K562 (cell line): ENCODE results near the gene GTPBP1. TPM values are rescaled to one million over a fixed set of nuclear protein-coding genes. Genes with fewer than 3 reads are reported as not detected.

Source experiments
- BACH1 ChIP-seq: fragments of 200-800 bp; sonication (Bioruptor generic); IDR thresholded peaks from 2 replicates; pipeline ENCODE4 v1.6.1; 2016; ENCODE audit warnings: missing genetic modification characterization, missing compliant biosample characterization
- BCOR ChIP-seq: fragments of 450-650 bp; IDR thresholded peaks from 2 replicates; pipeline ENCODE4 v1.6.1; 2016
- CEBPG ChIP-seq, 3 experiments: fragments of 200-800 bp in 1 of 3; sonication (Bioruptor generic) in 1 of 3; sonication (generic) in 1 of 3; formaldehyde crosslinking in 1 of 3; IDR thresholded peaks in 2 of 3; conservative IDR thresholded peaks in 1 of 3; 2 replicates each; pipeline versions ENCODE4 v1.6.1 to v1.8.0; 2016 to 2022; ENCODE audit warnings: missing compliant biosample characterization in 2 of 3, missing genetic modification characterization in 2 of 3, mild to moderate bottlenecking in 1 of 3, missing genetic modification reagents in 1 of 3
- COPS2 ChIP-seq: fragments of 450-650 bp; conservative IDR thresholded peaks from 2 replicates; pipeline ENCODE4 v1.6.1; 2016; ENCODE audit warnings: mild to moderate bottlenecking, moderate library complexity
- FOXJ2 ChIP-seq: fragments of 200-800 bp; sonication (Bioruptor generic); IDR thresholded peaks from 2 replicates; pipeline ENCODE4 v1.6.1; 2016; ENCODE audit warnings: missing genetic modification characterization, missing compliant biosample characterization
- GABPB1 ChIP-seq: sonication (generic); formaldehyde crosslinking; IDR thresholded peaks from 2 replicates; pipeline ENCODE4 v1.8.0; 2022; ENCODE audit warnings: mild to moderate bottlenecking, missing genetic modification reagents
- GTF2A2 ChIP-seq: IDR thresholded peaks from 2 replicates; pipeline ENCODE4 v1.6.1; 2016; ENCODE audit warnings: mild to moderate bottlenecking, missing genetic modification characterization, missing compliant biosample characterization
- MITF ChIP-seq: IDR thresholded peaks from 2 replicates; pipeline ENCODE4 v1.6.1; 2014; ENCODE audit warnings: antibody characterized with exemption
- POLR2A ChIP-seq: fragments of 450-650 bp; conservative IDR thresholded peaks from 2 replicates; pipeline ENCODE4 v1.6.1; 2016
- SRF ChIP-seq, 2 experiments: fragments of 250-450, 450-650 bp in 1 of 2; sonication (Bioruptor Pico) in 1 of 2; sonication (generic) in 1 of 2; formaldehyde crosslinking; IDR thresholded peaks; 2 replicates each; pipeline versions ENCODE4 v1.5.0 to v1.5.1; 2020 to 2022; ENCODE audit warnings: mild to moderate bottlenecking in 1 of 2, missing genetic modification reagents in 1 of 2
- SRSF9 ChIP-seq: fragments of 200-400 bp; formaldehyde crosslinking; IDR thresholded peaks from 2 replicates; pipeline ENCODE4 v1.6.1; 2017; ENCODE audit warnings: low read depth, low read length, borderline replicate concordance
- ZBTB49 ChIP-seq: sonication (generic); formaldehyde crosslinking; IDR thresholded peaks from 2 replicates; pipeline ENCODE4 v1.8.0; 2022; ENCODE audit warnings: missing genetic modification reagents, mild to moderate bottlenecking, borderline replicate concordance
- ZC3H11A ChIP-seq: IDR thresholded peaks from 2 replicates; pipeline ENCODE4 v1.6.1; 2012; ENCODE audit warnings: low read depth, low read length, improper control_type of control experiment
- ZEB2 ChIP-seq: fragments of 450-650 bp; IDR thresholded peaks from 2 replicates; pipeline ENCODE4 v1.6.1; 2016
- ZFPM2 ChIP-seq: fragments of 250-450 bp; sonication (Bioruptor Pico); IDR thresholded peaks from 2 replicates; pipeline ENCODE4 v1.5.1; 2022; ENCODE audit warnings: mild to moderate bottlenecking
- ZFX ChIP-seq: sonication (generic); formaldehyde crosslinking; IDR thresholded peaks from 2 replicates; pipeline ENCODE4 v1.8.0; 2022; ENCODE audit warnings: mild to moderate bottlenecking, missing genetic modification reagents, moderate library complexity
- ZNF436 ChIP-seq: fragments of 250-450, 450-650 bp; sonication (Bioruptor Pico); formaldehyde crosslinking; IDR thresholded peaks from 2 replicates; pipeline ENCODE4 v1.7.0; 2020; ENCODE audit warnings: mild to moderate bottlenecking
- ZNF644 ChIP-seq: fragments of 200-800 bp; sonication (Bioruptor generic); IDR thresholded peaks from 2 replicates; pipeline ENCODE4 v1.6.1; 2016; ENCODE audit warnings: low read depth, missing genetic modification characterization, missing compliant biosample characterization
- ZNF830 ChIP-seq: fragments of 250-450 bp; sonication (Bioruptor Pico); IDR thresholded peaks from 2 replicates; pipeline ENCODE4 v1.5.0; 2021; ENCODE audit warnings: mild to moderate bottlenecking
- polyA plus RNA-seq, 8 experiments: library from polyadenylated mRNA; depleted of rRNA in 4 of 8; stranded (reverse) in 5 of 8; unstranded in 3 of 8; fragments of >200 nt; fragmentation: Nextera tagmentation in 2 of 8; fragmentation: Illumina TruSeq in 1 of 8; extraction: Ambion mirVana in 2 of 8; extraction: Trizol in 1 of 8; gene quantifications; 2 replicates each; pipeline versions ENCODE4 v1.2.1 to v1.2.3, GENCODE V29; 2011 to 2014; ENCODE audit warnings: inconsistent platforms in 1 of 8, missing spikeins in 1 of 8
- total RNA-seq, 7 experiments: library from RNA; depleted of rRNA in 6 of 7; stranded (reverse); fragments of >200 nt in 6 of 7; fragmentation: Illumina TruSeq in 2 of 7; extraction: Trizol in 2 of 7; gene quantifications; 2 replicates each; pipeline versions ENCODE4 v1.2.1 to v1.2.3, GENCODE V29; 2011 to 2021; ENCODE audit warnings: low replicate concordance in 1 of 7
- TF ChIP-seq, protein P1 (sequence below): sonication (generic); formaldehyde crosslinking; IDR thresholded peaks from 2 replicates; pipeline ENCODE4 v1.8.0; 2022; ENCODE audit warnings: missing genetic modification reagents, mild to moderate bottlenecking, borderline replicate concordance
- TF ChIP-seq, protein P2 (sequence below): fragments of 250-450 bp; sonication (Bioruptor Pico); IDR thresholded peaks from 2 replicates; pipeline ENCODE4 v1.8.0; 2021; ENCODE audit warnings: mild to moderate bottlenecking, moderate library complexity
- TF ChIP-seq, protein P3 (sequence below): fragments of 250-450 bp; sonication (Bioruptor Pico); IDR thresholded peaks from 2 replicates; pipeline ENCODE4 v1.4.0; 2020; ENCODE audit warnings: mild to moderate bottlenecking

Gene GTPBP1
- total and polyA plus RNA-seq, 9 of the 15 experiments (the other 6 are each of a cell fraction or from before 2014, with no cell fraction given): 0.83 to 53.2 (median 23.3) TPM

GRCh38 chr22:38755911-38756532 lies 50.3 kb downstream of the GTPBP1 start, which contains the start of gene SUN2 (continued):
- TF ChIP-seq ZBTB49 (no peak), ZC3H11A (no peak), ZNF830 (no peak), ZFX (CRISPR knock-in tag) (peak; percentile 66), COPS2 (no peak), POLR2A (peak; percentile 64), ZEB2 (no peak), CEBPG (CRISPR knock-in tag; IDR thresholded peaks at IDR 0.05) (no peak; the same call in 1 of the 2 replicates), CEBPG (tag; conservative IDR thresholded peaks at IDR 0.05 in 1 of 2, IDR thresholded peaks at IDR 0.05 in 1 of 2) (peak in 1 of 2 experiments; percentile 36; a peak in 2 of 4 replicates), ZNF644 (0 out of 2 replicates have a peak, but pooled peaks have one; percentile 27), ZNF436 (CRISPR knock-in tag) (no peak), SRF (CRISPR knock-in tag; IDR thresholded peaks at IDR 0.05) (no peak), BACH1 (tag) (no peak), FOXJ2 (no peak), MITF (no peak), ZFPM2 (CRISPR knock-in tag) (no peak), GTF2A2 (tag) (no peak), GABPB1 (CRISPR knock-in tag) (no peak), SRSF9 (no peak), BCOR (no peak)
- TF ChIP-seq, protein P1, sequence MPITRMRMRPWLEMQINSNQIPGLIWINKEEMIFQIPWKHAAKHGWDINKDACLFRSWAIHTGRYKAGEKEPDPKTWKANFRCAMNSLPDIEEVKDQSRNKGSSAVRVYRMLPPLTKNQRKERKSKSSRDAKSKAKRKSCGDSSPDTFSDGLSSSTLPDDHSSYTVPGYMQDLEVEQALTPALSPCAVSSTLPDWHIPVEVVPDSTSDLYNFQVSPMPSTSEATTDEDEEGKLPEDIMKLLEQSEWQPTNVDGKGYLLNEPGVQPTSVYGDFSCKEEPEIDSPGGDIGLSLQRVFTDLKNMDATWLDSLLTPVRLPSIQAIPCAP (CRISPR knock-in tag): no peak
- TF ChIP-seq, protein P2, sequence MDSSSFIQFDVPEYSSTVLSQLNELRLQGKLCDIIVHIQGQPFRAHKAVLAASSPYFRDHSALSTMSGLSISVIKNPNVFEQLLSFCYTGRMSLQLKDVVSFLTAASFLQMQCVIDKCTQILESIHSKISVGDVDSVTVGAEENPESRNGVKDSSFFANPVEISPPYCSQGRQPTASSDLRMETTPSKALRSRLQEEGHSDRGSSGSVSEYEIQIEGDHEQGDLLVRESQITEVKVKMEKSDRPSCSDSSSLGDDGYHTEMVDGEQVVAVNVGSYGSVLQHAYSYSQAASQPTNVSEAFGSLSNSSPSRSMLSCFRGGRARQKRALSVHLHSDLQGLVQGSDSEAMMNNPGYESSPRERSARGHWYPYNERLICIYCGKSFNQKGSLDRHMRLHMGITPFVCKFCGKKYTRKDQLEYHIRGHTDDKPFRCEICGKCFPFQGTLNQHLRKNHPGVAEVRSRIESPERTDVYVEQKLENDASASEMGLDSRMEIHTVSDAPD (CRISPR knock-in tag): no peak
- TF ChIP-seq, protein P3, sequence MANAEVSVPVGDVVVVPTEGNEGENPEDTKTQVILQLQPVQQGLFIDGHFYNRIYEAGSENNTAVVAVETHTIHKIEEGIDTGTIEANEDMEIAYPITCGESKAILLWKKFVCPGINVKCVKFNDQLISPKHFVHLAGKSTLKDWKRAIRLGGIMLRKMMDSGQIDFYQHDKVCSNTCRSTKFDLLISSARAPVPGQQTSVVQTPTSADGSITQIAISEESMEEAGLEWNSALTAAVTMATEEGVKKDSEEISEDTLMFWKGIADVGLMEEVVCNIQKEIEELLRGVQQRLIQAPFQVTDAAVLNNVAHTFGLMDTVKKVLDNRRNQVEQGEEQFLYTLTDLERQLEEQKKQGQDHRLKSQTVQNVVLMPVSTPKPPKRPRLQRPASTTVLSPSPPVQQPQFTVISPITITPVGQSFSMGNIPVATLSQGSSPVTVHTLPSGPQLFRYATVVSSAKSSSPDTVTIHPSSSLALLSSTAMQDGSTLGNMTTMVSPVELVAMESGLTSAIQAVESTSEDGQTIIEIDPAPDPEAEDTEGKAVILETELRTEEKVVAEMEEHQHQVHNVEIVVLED (CRISPR knock-in tag): no peak
